Fibroblast of lung (primary cell): ENCODE results near the gene PIP4K2A. TPM values are rescaled to one million over a fixed set of nuclear protein-coding genes. Genes with fewer than 3 reads are reported as not detected.
"Not testable (repeated sequence)": the region's sequence is repeated elsewhere in the genome, so short reads cannot be mapped to it uniquely, and the experiment has no call there.

ENCODE experiments used
- DNase-seq, 2 donors: peaks; one replicate each; pipeline versions ENCODE4 v3.0.0 to v3.0.0-alpha.2; 2010; ENCODE audit warnings: low read depth in 2 of 2
- H2AFZ ChIP-seq: 2 replicates; pipeline ENCODE4 v1.5.1; 2012; ENCODE audit warnings: low read length, control low read depth, inconsistent platforms
- H3K27ac ChIP-seq: 2 replicates; pipeline ENCODE4 v1.5.1; 2011; ENCODE audit warnings: low read length, control low read depth; ENCODE audit not compliant: insufficient read depth
- H3K27me3 ChIP-seq: 2 replicates; pipeline ENCODE4 v1.5.1; 2011; ENCODE audit warnings: mild to moderate bottlenecking, low read length; ENCODE audit not compliant: control insufficient read depth, insufficient read depth
- H3K36me3 ChIP-seq: 2 replicates; pipeline ENCODE4 v1.5.1; 2011; ENCODE audit warnings: low read length; ENCODE audit not compliant: control insufficient read depth, insufficient read depth
- H3K4me1 ChIP-seq: 2 replicates; pipeline ENCODE4 v1.5.1; 2011; ENCODE audit warnings: low read length; ENCODE audit not compliant: control insufficient read depth, insufficient read depth; ENCODE audit errors: extremely low read depth
- H3K4me2 ChIP-seq: 2 replicates; pipeline ENCODE4 v1.5.1; 2011; ENCODE audit warnings: low read length, control low read depth; ENCODE audit not compliant: insufficient read depth; ENCODE audit errors: extremely low read depth
- H3K4me3 ChIP-seq, 4 experiments: fragments of 200-600 bp in 1 of 4; sonication (generic) in 1 of 4; replicated peaks in 1 of 4; 2 replicates each; pipeline ENCODE4 v1.5.1; 2011 to 2016; ENCODE audit warnings: low read length in 4 of 4, low read depth in 3 of 4, mild to moderate bottlenecking in 3 of 4, control low read depth in 2 of 4, inconsistent platforms in 1 of 4, mixed read lengths in 1 of 4; ENCODE audit not compliant: insufficient read depth in 1 of 4; ENCODE audit errors: control extremely low read depth in 1 of 4
- H3K79me2 ChIP-seq: 2 replicates; pipeline ENCODE4 v1.5.1; 2012; ENCODE audit warnings: mild to moderate bottlenecking, low read length, inconsistent platforms; ENCODE audit not compliant: control insufficient read depth, insufficient read depth
- H3K9ac ChIP-seq: 2 replicates; pipeline ENCODE4 v1.5.1; 2011; ENCODE audit warnings: mild to moderate bottlenecking, low read length, control low read depth; ENCODE audit not compliant: insufficient read depth
- H3K9me3 ChIP-seq: 2 replicates; pipeline ENCODE4 v1.5.1; 2012; ENCODE audit warnings: low read depth, low read length; ENCODE audit not compliant: control insufficient read depth, insufficient read depth
- H4K20me1 ChIP-seq: 2 replicates; pipeline ENCODE4 v1.5.1; 2011; ENCODE audit warnings: low read length; ENCODE audit not compliant: control insufficient read depth, insufficient read depth; ENCODE audit errors: extremely low read depth
- EZH2 ChIP-seq: IDR thresholded peaks from 2 replicates; pipeline ENCODE4 v1.5.1; 2012; ENCODE audit warnings: low read length, control low read depth, mild to moderate bottlenecking; ENCODE audit errors: missing control alignments
- polyA plus RNA-seq, 2 donors: library from polyadenylated mRNA; depleted of rRNA in 1 of 2; stranded (reverse) in 1 of 2; unstranded in 1 of 2; fragments of >200 nt; gene quantifications; 2 replicates each; pipeline ENCODE4 v1.2.1, GENCODE V29; 2011 to 2012; ENCODE audit warnings: missing spikeins in 1 of 2
- total RNA-seq: library from RNA; depleted of rRNA; stranded (reverse); fragments of >200 nt; gene quantifications from 2 replicates; pipeline ENCODE4 v1.2.1, GENCODE V29; 2014
- TF ChIP-seq, protein P1 (sequence below), 2 donors: IDR thresholded peaks in 1 of 2; conservative IDR thresholded peaks in 1 of 2; 1 replicate in 1 of 2; 2 replicates in 1 of 2; pipeline ENCODE4 v1.5.1; 2011 to 2012; ENCODE audit warnings: low read length in 2 of 2, control low read depth in 1 of 2, inconsistent platforms in 1 of 2, low read depth in 1 of 2, mild to moderate bottlenecking in 1 of 2

PIP4K2A gene
- total and polyA plus RNA-seq, 2 donors (not counting 1 experiment from before 2014, with no cell fraction given), result 28.5 to 40.0 TPM

DNA sequence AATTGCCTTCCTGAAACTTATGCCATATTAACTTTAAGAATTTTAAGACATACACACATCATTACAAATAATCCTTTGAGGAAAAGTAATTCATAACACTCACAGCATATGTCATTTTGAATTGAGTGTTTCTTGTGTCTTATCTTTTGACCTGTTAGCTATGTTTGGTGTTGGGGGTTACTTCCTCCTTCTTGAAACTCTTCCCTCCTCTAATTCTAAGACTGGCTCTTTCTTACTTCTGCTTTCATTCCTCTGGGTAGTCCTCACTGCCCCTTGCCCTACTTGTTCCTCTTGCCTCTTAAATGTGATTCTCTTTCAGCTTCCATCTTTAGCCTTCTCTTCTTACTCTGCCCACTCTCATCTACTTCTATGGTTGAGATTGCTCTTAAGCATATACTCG, 28.3 kb upstream of the PIP4K2A start:
- Histone ChIP-seq H2AFZ (no peak overlapping the region), H4K20me1 (no peaks in the 10 kb centered on the region), H3K9me3 (no peaks in the 10 kb centered on the region), H3K27me3 (no peaks in the 10 kb centered on the region), H3K4me2 (no peak overlapping the region), H3K36me3 (no peaks in the 10 kb centered on the region), H3K4me3 (no peak overlapping the region), H3K4me1 (no peaks in the 10 kb centered on the region), H3K9ac (no peak overlapping the region), H3K27ac (no peak overlapping the region), H3K79me2 (no peaks in the 10 kb centered on the region)
- no peak for TF ChIP-seq EZH2
- TF ChIP-seq, protein P1, sequence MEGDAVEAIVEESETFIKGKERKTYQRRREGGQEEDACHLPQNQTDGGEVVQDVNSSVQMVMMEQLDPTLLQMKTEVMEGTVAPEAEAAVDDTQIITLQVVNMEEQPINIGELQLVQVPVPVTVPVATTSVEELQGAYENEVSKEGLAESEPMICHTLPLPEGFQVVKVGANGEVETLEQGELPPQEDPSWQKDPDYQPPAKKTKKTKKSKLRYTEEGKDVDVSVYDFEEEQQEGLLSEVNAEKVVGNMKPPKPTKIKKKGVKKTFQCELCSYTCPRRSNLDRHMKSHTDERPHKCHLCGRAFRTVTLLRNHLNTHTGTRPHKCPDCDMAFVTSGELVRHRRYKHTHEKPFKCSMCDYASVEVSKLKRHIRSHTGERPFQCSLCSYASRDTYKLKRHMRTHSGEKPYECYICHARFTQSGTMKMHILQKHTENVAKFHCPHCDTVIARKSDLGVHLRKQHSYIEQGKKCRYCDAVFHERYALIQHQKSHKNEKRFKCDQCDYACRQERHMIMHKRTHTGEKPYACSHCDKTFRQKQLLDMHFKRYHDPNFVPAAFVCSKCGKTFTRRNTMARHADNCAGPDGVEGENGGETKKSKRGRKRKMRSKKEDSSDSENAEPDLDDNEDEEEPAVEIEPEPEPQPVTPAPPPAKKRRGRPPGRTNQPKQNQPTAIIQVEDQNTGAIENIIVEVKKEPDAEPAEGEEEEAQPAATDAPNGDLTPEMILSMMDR (conservative IDR thresholded peaks at IDR 0.05 in 1 of 2, IDR thresholded peaks at IDR 0.05 in 1 of 2; ENCODE audit: low read depth in 1 of 2, low read length in 2 of 2), result no peak
- no peak for DNase-seq

DNA sequence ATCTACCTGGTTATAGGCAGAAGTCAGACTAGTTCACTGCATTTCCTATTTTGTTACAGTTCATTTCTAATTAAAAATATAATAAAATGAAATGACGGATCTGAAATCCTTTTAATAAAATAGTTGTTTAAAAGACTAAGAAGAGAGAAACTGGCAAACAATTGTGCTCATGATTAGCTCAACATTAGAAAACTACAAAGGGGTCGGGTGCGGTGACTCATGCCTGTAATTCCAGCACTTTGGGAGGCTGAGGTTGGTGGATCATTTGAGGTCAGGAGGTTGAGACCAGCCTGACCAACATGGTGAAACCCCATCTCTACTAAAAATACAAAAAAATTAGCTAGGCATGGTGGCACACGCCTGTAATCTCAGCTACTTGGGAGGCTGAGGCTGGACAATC, 27.3 kb upstream of the PIP4K2A start:
- not testable (repeated sequence) for H4K20me1 ChIP-seq, H3K27ac ChIP-seq, H3K9me3 ChIP-seq, H3K79me2 ChIP-seq, H3K4me2 ChIP-seq, H3K4me1 ChIP-seq, H3K4me3 ChIP-seq, H3K9ac ChIP-seq, H3K27me3 ChIP-seq, H3K36me3 ChIP-seq, H2AFZ ChIP-seq
- peak; percentile 22 to 32 for DNase-seq

DNA sequence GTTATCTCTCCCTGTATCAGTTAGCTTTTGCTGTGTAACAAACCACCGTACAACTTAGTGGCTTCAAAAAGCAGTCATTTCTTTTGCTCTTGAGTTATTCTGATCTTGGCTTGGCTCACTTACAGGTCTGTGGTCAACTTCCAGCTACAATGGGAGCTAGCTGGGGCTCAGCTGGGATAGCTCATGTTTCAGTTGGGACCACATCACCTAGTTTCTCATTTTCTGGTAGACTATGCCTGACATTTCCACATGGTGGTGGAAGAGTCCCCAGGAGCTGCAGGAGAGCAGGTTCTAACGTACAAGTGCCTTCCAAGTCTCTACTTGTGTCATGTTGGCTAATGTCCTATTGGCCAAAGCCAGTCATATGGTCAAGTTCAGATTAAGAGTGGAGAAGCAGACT, 25.8 kb upstream of the PIP4K2A start:
- no peaks in the 10 kb centered on the region for H4K20me1 ChIP-seq
- H3K27ac ChIP-seq, result no peak overlapping the region
- H3K9ac ChIP-seq, result no peak overlapping the region
- H3K4me2 ChIP-seq, result no peak overlapping the region
- no peaks in the 10 kb centered on the region for H3K27me3 ChIP-seq
- H3K4me3 ChIP-seq, result no peak overlapping the region
- H3K79me2 ChIP-seq, result no peaks in the 10 kb centered on the region
- no peak for TF ChIP-seq EZH2
- no peaks in the 10 kb centered on the region for H3K9me3 ChIP-seq
- no peaks in the 10 kb centered on the region for H3K36me3 ChIP-seq
- no peaks in the 10 kb centered on the region for H3K4me1 ChIP-seq
- DNase-seq, result peak; percentile 63 to 76
- no peak overlapping the region for H2AFZ ChIP-seq

DNA sequence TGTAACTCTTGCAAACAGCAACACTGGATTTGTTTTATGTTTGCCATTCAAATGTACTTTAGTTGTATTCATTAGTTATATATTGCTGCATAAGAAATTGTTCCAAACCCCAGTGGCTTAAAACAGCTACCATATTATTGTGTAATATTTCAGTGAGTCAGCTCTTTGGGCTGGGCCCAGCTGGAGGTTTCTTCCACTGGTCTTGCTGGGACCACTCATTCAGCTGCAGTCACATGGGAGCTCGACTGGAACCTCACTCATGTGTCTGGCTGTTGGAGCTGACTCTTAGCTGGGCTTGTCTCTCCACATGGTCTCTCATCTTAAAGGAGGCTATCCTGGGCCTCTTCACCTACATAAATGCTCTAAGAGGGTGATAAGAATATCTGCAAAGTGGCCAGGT, 23.2 kb upstream of the PIP4K2A start:
- no peak overlapping the region for H3K27ac ChIP-seq
- no peak for TF ChIP-seq EZH2
- TF ChIP-seq, protein P1 (conservative IDR thresholded peaks at IDR 0.05 in 1 of 2, IDR thresholded peaks at IDR 0.05 in 1 of 2; ENCODE audit: low read depth in 1 of 2, low read length in 2 of 2), result no peak
- H3K27me3 ChIP-seq, result no peaks in the 10 kb centered on the region
- no peaks in the 10 kb centered on the region for H3K79me2 ChIP-seq
- DNase-seq, result peak; percentile 79 to 90
- no peaks in the 10 kb centered on the region for H3K4me1 ChIP-seq
- no peaks in the 10 kb centered on the region for H4K20me1 ChIP-seq
- H2AFZ ChIP-seq, result no peak overlapping the region
- H3K9me3 ChIP-seq, result no peaks in the 10 kb centered on the region
- no peaks in the 10 kb centered on the region for H3K36me3 ChIP-seq
- no peak overlapping the region for H3K4me3 ChIP-seq
- H3K9ac ChIP-seq, result no peak overlapping the region
- no peak overlapping the region for H3K4me2 ChIP-seq
